H1 (cell line): Measurements from ENCODE around the gene CCNI2. TPM values are rescaled to one million over a fixed set of nuclear protein-coding genes. Genes with fewer than 3 reads are reported as not detected.

Experiments used
- CTCF ChIA-PET: fragments of 300-600 bp; sonication (Branson Sonifier 250); formaldehyde crosslinking; loops from one replicate; lab custom pipeline; 2021; ENCODE audit not compliant: partially characterized antibody; lab: Charles Lee
- POLR2A ChIA-PET: fragments of 300-600 bp; sonication (Branson Sonifier 250); formaldehyde crosslinking; loops from one replicate; lab custom pipeline; 2021; ENCODE audit warnings: inconsistent platforms; ENCODE audit not compliant: partially characterized antibody; lab: Charles Lee
- DNase-seq, 2 experiments: peaks; one replicate each; pipeline versions ENCODE4 v3.0.0 to v3.0.0-alpha.2; 2010 to 2022; ENCODE audit warnings: low spot score in 2 of 2, low read depth in 1 of 2, mixed read lengths in 1 of 2
- FAIRE-seq: peaks from 2 replicates; lab custom pipeline; 2011; peaks lifted over from hg19 to GRCh38; lab: Jason Lieb, UNC
- H2AFZ ChIP-seq: 2 replicates; pipeline ENCODE4 v1.8.1; 2012; ENCODE audit warnings: low read length, inconsistent platforms
- H2AK5ac ChIP-seq: 2 replicates; pipeline ENCODE4 v1.6.1; 2013; ENCODE audit warnings: low read depth, low read length
- H2BK120ac ChIP-seq: replicated peaks from 2 replicates; pipeline ENCODE3; 2013; ENCODE audit warnings: low read depth, low read length, inconsistent platforms
- H2BK12ac ChIP-seq: 2 replicates; pipeline ENCODE4 v1.6.1; 2013; ENCODE audit warnings: low read depth, low read length
- H2BK15ac ChIP-seq: 2 replicates; pipeline ENCODE4 v1.6.1; 2013; ENCODE audit warnings: low read length
- H2BK20ac ChIP-seq: 2 replicates; pipeline ENCODE4 v1.6.1; 2013; ENCODE audit warnings: low read length
- H2BK5ac ChIP-seq: 2 replicates; pipeline ENCODE4 v1.6.1; 2013; ENCODE audit warnings: low read depth, low read length
- H3K14ac ChIP-seq: 2 replicates; pipeline ENCODE4 v1.6.1; 2013; ENCODE audit warnings: inconsistent platforms; ENCODE audit not compliant: insufficient read length
- H3K18ac ChIP-seq: 2 replicates; pipeline ENCODE4 v1.6.1; 2013; ENCODE audit warnings: low read length; ENCODE audit errors: extremely low read depth
- H3K23ac ChIP-seq: 2 replicates; pipeline ENCODE4 v1.6.1; 2013; ENCODE audit warnings: inconsistent platforms; ENCODE audit not compliant: insufficient read length
- H3K23me2 ChIP-seq: 2 replicates; pipeline ENCODE4 v1.6.1; 2013; ENCODE audit warnings: low read depth, low read length
- H3K27ac ChIP-seq: 2 replicates; pipeline ENCODE4 v1.6.1; 2011; ENCODE audit warnings: low read depth, low read length, inconsistent platforms
- H3K27me3 ChIP-seq, 4 experiments: replicated peaks in 1 of 4; 1 replicate in 1 of 4; 2 replicates in 3 of 4; pipeline versions ENCODE4 v1.6.1 to v1.8.1; 2011 to 2013; ENCODE audit warnings: low read length in 3 of 4, mild to moderate bottlenecking in 3 of 4, inconsistent platforms in 2 of 4, mixed read lengths in 2 of 4, moderate library complexity in 1 of 4; ENCODE audit not compliant: control insufficient read depth in 3 of 4, insufficient read depth in 3 of 4; ENCODE audit errors: extremely low read depth in 1 of 4
- H3K36me3 ChIP-seq, 4 experiments: 2 replicates each; pipeline versions ENCODE4 v1.6.1 to v1.8.1; 2011 to 2013; ENCODE audit warnings: mild to moderate bottlenecking in 4 of 4, low read length in 3 of 4, moderate library complexity in 2 of 4, control low read depth in 1 of 4, inconsistent platforms in 1 of 4; ENCODE audit not compliant: insufficient read depth in 4 of 4, control insufficient read depth in 2 of 4
- H3K4ac ChIP-seq: replicated peaks from 2 replicates; pipeline ENCODE3; 2013; ENCODE audit warnings: low read length, low read depth, mixed read lengths, inconsistent platforms; ENCODE audit not compliant: insufficient read length
- H3K4me1 ChIP-seq, 4 experiments: replicated peaks in 1 of 4; 1 replicate in 1 of 4; 2 replicates in 3 of 4; pipeline versions ENCODE4 v1.6.1 to v1.8.1; 2011 to 2013; ENCODE audit warnings: low read length in 3 of 4, inconsistent platforms in 2 of 4, mixed read lengths in 1 of 4; ENCODE audit not compliant: insufficient read depth in 4 of 4, control insufficient read depth in 3 of 4
- H3K4me2 ChIP-seq, 2 experiments: 2 replicates each; pipeline versions ENCODE4 v1.6.1 to v1.8.1; 2011 to 2013; ENCODE audit warnings: low read depth in 2 of 2, low read length in 2 of 2, control low read depth in 1 of 2, inconsistent platforms in 1 of 2, mild to moderate bottlenecking in 1 of 2; ENCODE audit not compliant: insufficient read depth in 1 of 2
- H3K4me3 ChIP-seq, 4 experiments: fragments of 200-600, 300-600 bp in 1 of 4; sonication (generic), shearing (Covaris generic), sonication (Bioruptor Twin) in 1 of 4; 2 replicates each; pipeline versions ENCODE4 v1.5.1 to v1.8.1; 2011 to 2016; ENCODE audit warnings: low read length in 4 of 4, low read depth in 3 of 4, control low read depth in 2 of 4, inconsistent platforms in 2 of 4, mild to moderate bottlenecking in 2 of 4, mixed read lengths in 1 of 4, moderate library complexity in 1 of 4; ENCODE audit not compliant: insufficient read depth in 2 of 4; ENCODE audit errors: extremely low read depth in 1 of 4
- H3K56ac ChIP-seq: replicated peaks from 2 replicates; pipeline ENCODE3; 2013; ENCODE audit warnings: low read depth, mild to moderate bottlenecking, mixed read lengths, low read length, inconsistent platforms; ENCODE audit not compliant: insufficient read length
- H3K79me1 ChIP-seq: 2 replicates; pipeline ENCODE4 v1.6.1; 2013; ENCODE audit warnings: low read depth, low read length, control low read depth
- H3K79me2 ChIP-seq, 2 experiments: 2 replicates each; pipeline versions ENCODE4 v1.6.1 to v1.8.1; 2012 to 2013; ENCODE audit warnings: low read length in 2 of 2, mild to moderate bottlenecking in 2 of 2, inconsistent platforms in 1 of 2; ENCODE audit not compliant: insufficient read depth in 2 of 2, control insufficient read depth in 1 of 2
- H3K9ac ChIP-seq, 4 experiments: replicated peaks in 1 of 4; 1 replicate in 1 of 4; 2 replicates in 3 of 4; pipeline versions ENCODE4 v1.6.1 to v1.8.1; 2011 to 2013; ENCODE audit warnings: low read depth in 3 of 4, low read length in 3 of 4, control low read depth in 2 of 4, mild to moderate bottlenecking in 2 of 4, moderate library complexity in 2 of 4, inconsistent platforms in 1 of 4; ENCODE audit errors: extremely low read depth in 1 of 4
- H3K9me3 ChIP-seq, 2 experiments: 2 replicates each; pipeline versions ENCODE4 v1.6.1 to v1.8.1; 2012 to 2013; ENCODE audit warnings: mild to moderate bottlenecking in 2 of 2, moderate library complexity in 2 of 2, control low read depth in 1 of 2, inconsistent platforms in 1 of 2, low read depth in 1 of 2, low read length in 1 of 2, mixed read lengths in 1 of 2; ENCODE audit not compliant: insufficient read depth in 2 of 2
- H4K20me1 ChIP-seq, 2 experiments: replicated peaks in 1 of 2; 2 replicates each; pipeline versions ENCODE3 to v1.8.1; 2011 to 2013; ENCODE audit warnings: inconsistent platforms in 2 of 2, low read length in 2 of 2, mild to moderate bottlenecking in 1 of 2; ENCODE audit not compliant: insufficient read depth in 2 of 2, control insufficient read depth in 1 of 2
- H4K5ac ChIP-seq: 2 replicates; pipeline ENCODE4 v1.6.1; 2013; ENCODE audit warnings: low read length, low read depth, mixed read lengths, inconsistent platforms; ENCODE audit not compliant: insufficient read length
- H4K8ac ChIP-seq: 2 replicates; pipeline ENCODE4 v1.8.0; 2013; ENCODE audit warnings: mild to moderate bottlenecking, moderate library complexity, low read length, inconsistent platforms; ENCODE audit not compliant: insufficient read depth; ENCODE audit errors: extremely low read depth
- H4K91ac ChIP-seq: replicated peaks from 2 replicates; pipeline ENCODE3; 2013; ENCODE audit warnings: low read length, mixed read lengths, inconsistent platforms; ENCODE audit not compliant: insufficient read length
- ASH2L ChIP-seq: fragments of 200-600, 300-600 bp; sonication (generic); IDR thresholded peaks from one replicate; pipeline ENCODE4 v1.7.1; 2017; ENCODE audit warnings: low read length
- BCL11A ChIP-seq, 2 experiments: IDR thresholded peaks; one replicate each; pipeline ENCODE4 v1.6.1; 2011; ENCODE audit warnings: low read depth in 2 of 2, low read length in 2 of 2, mild to moderate bottlenecking in 2 of 2
- EGR1 ChIP-seq: IDR thresholded peaks from 2 replicates; pipeline ENCODE4 v1.6.1; 2011; ENCODE audit warnings: low read depth, low read length, borderline replicate concordance
- EP300 ChIP-seq, 2 experiments: IDR thresholded peaks; 1 replicate in 1 of 2; 2 replicates in 1 of 2; pipeline ENCODE4 v1.6.1; 2011 to 2012; ENCODE audit warnings: low read depth in 2 of 2, low read length in 2 of 2, mild to moderate bottlenecking in 2 of 2, borderline replicate concordance in 1 of 2, inconsistent platforms in 1 of 2, moderate library complexity in 1 of 2
- GTF2F1 ChIP-seq: IDR thresholded peaks from 2 replicates; pipeline ENCODE4 v1.6.1; 2012; ENCODE audit warnings: low read depth, low read length, improper control_type of control experiment, borderline replicate concordance
- HDAC6 ChIP-seq: IDR thresholded peaks from one replicate; pipeline ENCODE4 v1.7.1; 2012; ENCODE audit warnings: low read depth, mild to moderate bottlenecking, inconsistent platforms, low read length, moderate library complexity
- MAFK ChIP-seq: IDR thresholded peaks from 2 replicates; pipeline ENCODE4 v1.6.1; 2012; ENCODE audit warnings: low read depth, mild to moderate bottlenecking, improper control_type of control experiment, low read length
- POLR2AphosphoS5 ChIP-seq: IDR thresholded peaks from 2 replicates; pipeline ENCODE4 v1.6.1; 2011; ENCODE audit warnings: low read depth, low read length
- SP1 ChIP-seq: IDR thresholded peaks from 2 replicates; pipeline ENCODE4 v1.6.1; 2011; ENCODE audit warnings: low read depth, low read length
- TAF7 ChIP-seq: optimal IDR thresholded peaks from 2 replicates; pipeline ENCODE3; 2011; ENCODE audit warnings: low read depth, mild to moderate bottlenecking, inconsistent platforms, low read length, moderate library complexity, borderline replicate concordance
- WGBS, 2 experiments: shearing (Covaris generic) in 1 of 2; methylation state at CpG; one replicate each; pipeline versions ENCODE4 v1.1.6 to v1.1.7; 2013 to 2015; ENCODE audit warnings: low lambda C conversion rate in 2 of 2, mixed read lengths in 2 of 2, inconsistent platforms in 1 of 2, low coverage in 1 of 2, missing lambda C conversion rate in 1 of 2; ENCODE audit not compliant: insufficient replicate concordance in 2 of 2, insufficient coverage in 1 of 2, insufficient read length in 1 of 2; ENCODE audit errors: extremely low coverage in 1 of 2, missing lambda C conversion rate in 1 of 2; 5-methylcytosine and 5-hydroxymethylcytosine counted together
- polyA plus RNA-seq, 7 experiments: library from polyadenylated mRNA; depleted of rRNA in 3 of 7; stranded (reverse) in 5 of 7; unstranded in 2 of 7; fragments of >200 nt in 5 of 7; fragments of 200-250 nt in 2 of 7; gene quantifications; 1 replicate in 5 of 7; 2 replicates in 1 of 7; 4 replicates in 1 of 7; pipeline versions ENCODE4 v1.2.1 to v1.2.3, GENCODE V29; 2011 to 2013; ENCODE audit warnings: missing spikeins in 2 of 7, mixed read lengths in 2 of 7
- total RNA-seq: library from RNA; stranded (reverse); fragmentation: NEBNext Ultra II Directional; extraction: Animal tissue kit (Norgen Biotek cat#: 25700); gene quantifications from 2 replicates; pipeline ENCODE4 v1.2.1, GENCODE V29; 2021
- TF ChIP-seq, protein P1 (sequence below): IDR thresholded peaks from 2 replicates; pipeline ENCODE4 v1.6.1; 2012; ENCODE audit warnings: low read length, inconsistent platforms
- TF ChIP-seq, protein P2 (sequence below): IDR thresholded peaks from 2 replicates; pipeline ENCODE4 v1.6.1; 2011; ENCODE audit warnings: low read length, improper control_type of control experiment

The CCNI2 gene
- total and polyA plus RNA-seq, 2 of the 8 experiments (the other 6 are each of a cell fraction or from before 2014, with no cell fraction given) = 1.3 to 1.4 TPM

DNA sequence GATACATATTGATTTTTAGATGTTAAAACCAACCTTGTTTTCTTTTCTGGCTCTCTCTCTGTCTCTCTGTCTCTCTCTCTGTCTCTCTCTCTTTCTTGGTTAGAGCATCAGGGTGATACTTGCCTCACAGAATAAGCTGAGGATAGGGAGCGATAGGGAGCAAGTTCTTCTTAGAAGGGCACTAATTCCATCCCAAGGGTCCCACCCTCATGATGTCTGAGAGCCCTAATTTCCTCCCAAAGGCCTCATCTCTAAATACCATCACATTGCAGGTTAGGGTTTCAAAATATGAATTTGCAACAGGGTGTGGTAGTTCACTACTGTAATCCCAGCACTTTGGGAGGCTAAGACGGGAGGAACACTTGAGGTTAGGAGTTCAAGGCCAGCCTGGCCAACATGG lies 5.1 kb upstream of the CCNI2 start:
- no peak overlapping the region for H3K4me2 ChIP-seq
- H3K14ac ChIP-seq = no peak overlapping the region
- H3K56ac ChIP-seq = no peak overlapping the region
- no peak overlapping the region for H2AK5ac ChIP-seq
- no peak overlapping the region for H3K4ac ChIP-seq
- no peak overlapping the region for H2BK20ac ChIP-seq
- H4K8ac ChIP-seq = no peak overlapping the region
- ChIA-PET POLR2A (no interaction called here), CTCF (interaction anchor here (3.7 kb wide), 1 partner anchor 12 kb away, joined by 12 read pairs; no protein-coding TSS in a partner anchor)
- H2BK120ac ChIP-seq = no peak overlapping the region
- H4K20me1 ChIP-seq = no peaks in the 10 kb centered on the region
- no peak for FAIRE-seq
- no peak overlapping the region for H2BK12ac ChIP-seq
- no peak overlapping the region for H4K5ac ChIP-seq
- no peak overlapping the region for H3K18ac ChIP-seq
- no peak for DNase-seq
- H3K23ac ChIP-seq = no peak overlapping the region
- no peak overlapping the region for H2BK5ac ChIP-seq
- H2BK15ac ChIP-seq = no peak overlapping the region
- no peaks in the 10 kb centered on the region for H3K79me1 ChIP-seq
- H3K4me3 ChIP-seq = no peak overlapping the region
- no peak overlapping the region for H3K27ac ChIP-seq
- H3K23me2 ChIP-seq = no peaks in the 10 kb centered on the region; the same call in 1 of the 2 replicates
- H3K9me3 ChIP-seq = no peaks in the 10 kb centered on the region
- H3K79me2 ChIP-seq = no peaks in the 10 kb centered on the region
- peaks cover 4 to 14% (median 12%) of the 10 kb centered on the region in 4 experiments for H3K27me3 ChIP-seq
- peaks cover 0 to 2% (median 0%) of the 10 kb centered on the region in 4 experiments; a peak in 2 of 7 replicates for H3K4me1 ChIP-seq
- WGBS, 2 experiments = 96% methylated on average over 2 of the region's 2 CpGs; no CpG with 5 or more reads in 1 of the 2 experiments
- H4K91ac ChIP-seq = no peak overlapping the region
- H2AFZ ChIP-seq = no peak overlapping the region
- no peak overlapping the region for H3K9ac ChIP-seq
- peaks cover 0 to 2% (median 0%) of the 10 kb centered on the region in 4 experiments; a peak in 1 of 8 replicates for H3K36me3 ChIP-seq
- TF ChIP-seq EP300 (IDR thresholded peaks at IDR 0.05; ENCODE audit: borderline replicate concordance in 1 of 2, low read depth in 2 of 2, low read length in 2 of 2) (no peak), HDAC6 (no peak), BCL11A (IDR thresholded peaks at IDR 0.05; ENCODE audit: low read depth in 2 of 2, low read length in 2 of 2) (no peak), EGR1 (no peak), MAFK (no peak), GTF2F1 (no peak), TAF7 (no peak), SP1 (no peak), ASH2L (no peak), POLR2AphosphoS5 (no peak)
- TF ChIP-seq, protein P1, sequence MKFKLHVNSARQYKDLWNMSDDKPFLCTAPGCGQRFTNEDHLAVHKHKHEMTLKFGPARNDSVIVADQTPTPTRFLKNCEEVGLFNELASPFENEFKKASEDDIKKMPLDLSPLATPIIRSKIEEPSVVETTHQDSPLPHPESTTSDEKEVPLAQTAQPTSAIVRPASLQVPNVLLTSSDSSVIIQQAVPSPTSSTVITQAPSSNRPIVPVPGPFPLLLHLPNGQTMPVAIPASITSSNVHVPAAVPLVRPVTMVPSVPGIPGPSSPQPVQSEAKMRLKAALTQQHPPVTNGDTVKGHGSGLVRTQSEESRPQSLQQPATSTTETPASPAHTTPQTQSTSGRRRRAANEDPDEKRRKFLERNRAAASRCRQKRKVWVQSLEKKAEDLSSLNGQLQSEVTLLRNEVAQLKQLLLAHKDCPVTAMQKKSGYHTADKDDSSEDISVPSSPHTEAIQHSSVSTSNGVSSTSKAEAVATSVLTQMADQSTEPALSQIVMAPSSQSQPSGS = no peak
- TF ChIP-seq, protein P2, sequence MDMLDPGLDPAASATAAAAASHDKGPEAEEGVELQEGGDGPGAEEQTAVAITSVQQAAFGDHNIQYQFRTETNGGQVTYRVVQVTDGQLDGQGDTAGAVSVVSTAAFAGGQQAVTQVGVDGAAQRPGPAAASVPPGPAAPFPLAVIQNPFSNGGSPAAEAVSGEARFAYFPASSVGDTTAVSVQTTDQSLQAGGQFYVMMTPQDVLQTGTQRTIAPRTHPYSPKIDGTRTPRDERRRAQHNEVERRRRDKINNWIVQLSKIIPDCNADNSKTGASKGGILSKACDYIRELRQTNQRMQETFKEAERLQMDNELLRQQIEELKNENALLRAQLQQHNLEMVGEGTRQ = no peak
